IMR-90 (cell line): ENCODE results near the gene PGA3. TPM values are rescaled to one million over a fixed set of nuclear protein-coding genes. Genes with fewer than 3 reads are reported as not detected.
"Not testable (repeated sequence)": the region's sequence is repeated elsewhere in the genome, so short reads cannot be mapped to it uniquely, and the experiment has no call there.

ENCODE experiments used
- ATAC-seq: fragments of 200-7000 bp; cut with Tn5 transposase; 2 replicates; pipeline ENCODE4 v1.9.1; 2020; ENCODE audit warnings: low read depth, mild to moderate bottlenecking, moderate library complexity
- BruUV-seq: library from RNA; stranded (reverse); fragments of 400-500 nt; replicated peaks from 2 replicates; lab custom pipeline; 2021; lab: Mats Ljungman, UMichigan
- CTCF ChIA-PET: fragments of 300-600 bp; formaldehyde crosslinking; extraction: SDS; loops from one replicate; lab custom pipeline; 2021; ENCODE audit warnings: antibody characterized with exemption; lab: Yijun Ruan, JAX
- POLR2A ChIA-PET: fragments of 300-600 bp; sonication (Branson Sonifier 250); formaldehyde crosslinking; loops from one replicate; lab custom pipeline; 2022; ENCODE audit warnings: antibody characterized with exemption; ENCODE audit not compliant: unreplicated experiment; lab: Charles Lee
- DNase-seq: peaks from one replicate; pipeline ENCODE4 v3.0.0; 2013
- H2AFZ ChIP-seq: replicated peaks from 2 replicates; pipeline ENCODE3; 2013; ENCODE audit warnings: low read length, mild to moderate bottlenecking; ENCODE audit not compliant: poor library complexity
- H2AK5ac ChIP-seq: 2 replicates; pipeline ENCODE4 v1.6.1; 2013; ENCODE audit warnings: low read depth, low read length, inconsistent platforms
- H2AK9ac ChIP-seq: replicated peaks from 2 replicates; pipeline ENCODE3; 2013; ENCODE audit warnings: mild to moderate bottlenecking, low read depth, low read length, moderate library complexity; ENCODE audit not compliant: poor library complexity
- H2BK120ac ChIP-seq: 2 replicates; pipeline ENCODE4 v1.6.1; 2013; ENCODE audit warnings: low read depth, low read length, inconsistent platforms
- H2BK15ac ChIP-seq: 3 replicates; pipeline ENCODE4 v1.6.1; 2013; ENCODE audit warnings: low read depth, low read length, inconsistent platforms
- H2BK20ac ChIP-seq: 2 replicates; pipeline ENCODE4 v1.6.1; 2013; ENCODE audit warnings: low read depth, mild to moderate bottlenecking, inconsistent platforms, low read length, moderate library complexity
- H2BK5ac ChIP-seq: 2 replicates; pipeline ENCODE4 v1.6.1; 2013; ENCODE audit warnings: mild to moderate bottlenecking, low read depth, low read length, inconsistent platforms; ENCODE audit not compliant: poor library complexity, severe bottlenecking
- H3K14ac ChIP-seq: replicated peaks from 2 replicates; pipeline ENCODE4 v1.6.1; 2013; ENCODE audit warnings: low read depth, low read length, inconsistent platforms
- H3K18ac ChIP-seq: 2 replicates; pipeline ENCODE4 v1.6.1; 2013; ENCODE audit warnings: low read depth, low read length, control low read depth
- H3K23ac ChIP-seq: 2 replicates; pipeline ENCODE4 v1.6.1; 2013; ENCODE audit warnings: low read depth, low read length, inconsistent platforms
- H3K27ac ChIP-seq: 2 replicates; pipeline ENCODE4 v1.5.1; 2013; ENCODE audit warnings: mild to moderate bottlenecking, control low read depth, low read length; ENCODE audit not compliant: insufficient read depth
- H3K27me3 ChIP-seq: 2 replicates; pipeline ENCODE4 v1.6.1; 2013; ENCODE audit warnings: low read length; ENCODE audit not compliant: control insufficient read depth, insufficient read depth
- H3K36me3 ChIP-seq: 2 replicates; pipeline ENCODE4 v1.6.1; 2013; ENCODE audit warnings: low read length, mixed read lengths; ENCODE audit not compliant: control insufficient read depth, insufficient read depth
- H3K4ac ChIP-seq: 2 replicates; pipeline ENCODE4 v1.6.1; 2013; ENCODE audit warnings: low read depth, low read length, inconsistent platforms
- H3K4me1 ChIP-seq: 2 replicates; pipeline ENCODE4 v1.6.1; 2013; ENCODE audit warnings: low read length, mixed read lengths; ENCODE audit not compliant: control insufficient read depth, insufficient read depth
- H3K4me2 ChIP-seq: 2 replicates; pipeline ENCODE4 v1.6.1; 2013; ENCODE audit warnings: low read depth, mild to moderate bottlenecking, control low read depth, low read length, moderate library complexity
- H3K4me3 ChIP-seq: 2 replicates; pipeline ENCODE4 v1.5.1; 2013; ENCODE audit warnings: low read depth, mild to moderate bottlenecking, control low read depth, low read length, moderate library complexity; ENCODE audit not compliant: insufficient read depth
- H3K56ac ChIP-seq: 2 replicates; pipeline ENCODE4 v1.6.1; 2013; ENCODE audit warnings: low read length, inconsistent platforms; ENCODE audit not compliant: insufficient read depth; ENCODE audit errors: extremely low read depth
- H3K79me1 ChIP-seq, 2 experiments: 2 replicates each; pipeline ENCODE4 v1.6.1; 2013; ENCODE audit warnings: low read length in 2 of 2, inconsistent platforms in 1 of 2, low read depth in 1 of 2
- H3K9ac ChIP-seq: 2 replicates; pipeline ENCODE4 v1.6.1; 2013; ENCODE audit warnings: low read depth, low read length, control low read depth
- H3K9me1 ChIP-seq: 2 replicates; pipeline ENCODE4 v1.6.1; 2013; ENCODE audit warnings: low read length, inconsistent platforms; ENCODE audit not compliant: insufficient read depth
- H3K9me3 ChIP-seq: 2 replicates; pipeline ENCODE4 v1.6.1; 2013; ENCODE audit warnings: low read length; ENCODE audit not compliant: control insufficient read depth, insufficient read depth
- H4K20me1 ChIP-seq: 2 replicates; pipeline ENCODE4 v1.6.1; 2013; ENCODE audit warnings: low read length, inconsistent platforms; ENCODE audit not compliant: insufficient read depth
- H4K5ac ChIP-seq: 2 replicates; pipeline ENCODE4 v1.6.1; 2013; ENCODE audit warnings: mild to moderate bottlenecking, low read depth, low read length, control low read depth
- H4K8ac ChIP-seq, 2 experiments: 2 replicates each; pipeline ENCODE4 v1.6.1; 2013; ENCODE audit warnings: low read depth in 2 of 2, low read length in 2 of 2, control low read depth in 1 of 2, inconsistent platforms in 1 of 2
- H4K91ac ChIP-seq: 2 replicates; pipeline ENCODE4 v1.6.1; 2013; ENCODE audit warnings: low read depth, low read length, inconsistent platforms; ENCODE audit not compliant: insufficient read depth
- WGBS, 2 experiments: methylation state at CpG; one replicate each; pipeline versions ENCODE4 v1.1.5 to v1.1.7; 2013; ENCODE audit warnings: missing lambda C conversion rate in 2 of 2; ENCODE audit not compliant: insufficient read length in 1 of 2; ENCODE audit errors: extremely low coverage in 2 of 2; 5-methylcytosine and 5-hydroxymethylcytosine counted together
- dilution Hi-C: fragments of 300-500 bp; cut with HindIII; formaldehyde crosslinking; loops from one replicate; pipeline ENCODE4 v1.14.3; 2018; ENCODE audit warnings: low sequenced_read_pairs; ENCODE audit not compliant: unreplicated experiment
- in situ Hi-C: fragments of 300-500 bp; cut with MboI; formaldehyde crosslinking; loops from 3 replicates; pipeline ENCODE4 v1.14.3; 2019; ENCODE audit warnings: low sequenced_read_pairs, inconsistent platforms, mixed read lengths
- intact Hi-C: fragments of 100-400 bp; cut with micrococcal nuclease; formaldehyde crosslinking; loops from 2 replicates; pipeline ENCODE4 v1.10.0; 2022
- polyA plus RNA-seq, 3 experiments: library from polyadenylated mRNA; depleted of rRNA; stranded (reverse); fragments of >200 nt; gene quantifications; 2 replicates each; pipeline ENCODE4 v1.2.3, GENCODE V29; 2012; ENCODE audit warnings: low replicate concordance in 1 of 3
- total RNA-seq: library from RNA; depleted of rRNA; stranded (reverse); fragments of >200 nt; gene quantifications from 2 replicates; pipeline ENCODE4 v1.2.3, GENCODE V29; 2012

Gene PGA3
- total and polyA plus RNA-seq, 2 of the 4 experiments (the other 2 are of a cell fraction), result 0.18 TPM; not detected in 1

GRCh38 chr11:61222692-61223091 lies 19.4 kb downstream of the PGA3 start:
- H3K27ac ChIP-seq, H3K4me1 ChIP-seq, H2AFZ ChIP-seq, H3K56ac ChIP-seq, H3K23ac ChIP-seq, dilution Hi-C loops, H3K9me3 ChIP-seq, ATAC-seq, H3K9ac ChIP-seq, H3K18ac ChIP-seq, H2AK5ac ChIP-seq, H3K14ac ChIP-seq, H4K8ac ChIP-seq, H3K4me3 ChIP-seq, H4K5ac ChIP-seq, CTCF ChIA-PET, H3K79me1 ChIP-seq, H2AK9ac ChIP-seq, BruUV-seq, H2BK15ac ChIP-seq, H3K4me2 ChIP-seq, intact Hi-C loops, DNase-seq, H3K9me1 ChIP-seq, H3K27me3 ChIP-seq, H3K36me3 ChIP-seq, H3K4ac ChIP-seq, H2BK120ac ChIP-seq, in situ Hi-C loops, POLR2A ChIA-PET, H4K91ac ChIP-seq, H4K20me1 ChIP-seq, H2BK20ac ChIP-seq, H2BK5ac ChIP-seq: not testable (repeated sequence)
- WGBS, 2 experiments, result no CpG with 5 or more reads among the region's 5 CpGs

- H3K9me3 ChIP-seq, H2AK9ac ChIP-seq, H4K20me1 ChIP-seq, H3K56ac ChIP-seq, H2AK5ac ChIP-seq, H2BK20ac ChIP-seq, H2BK15ac ChIP-seq, in situ Hi-C loops, H3K4ac ChIP-seq, dilution Hi-C loops, H2AFZ ChIP-seq, POLR2A ChIA-PET, H3K4me3 ChIP-seq, H3K18ac ChIP-seq, H4K8ac ChIP-seq, H3K27me3 ChIP-seq, H3K14ac ChIP-seq, H2BK120ac ChIP-seq, CTCF ChIA-PET, H3K4me2 ChIP-seq, DNase-seq, H3K4me1 ChIP-seq, H3K79me1 ChIP-seq, H3K9me1 ChIP-seq, H4K5ac ChIP-seq, intact Hi-C loops, H3K27ac ChIP-seq, H2BK5ac ChIP-seq, H4K91ac ChIP-seq, H3K23ac ChIP-seq, H3K9ac ChIP-seq, H3K36me3 ChIP-seq, BruUV-seq: not testable (repeated sequence)
- WGBS, 2 experiments, result no CpG with 5 or more reads among the region's 10 CpGs
- ATAC-seq, result peak; percentile 90
These were observed 23.3 kb downstream of the PGA3 start for GRCh38 chr11:61226457-61227137.
